HepG2 (cell line): ENCODE measurements around the gene MXRA8. TPM values are rescaled to one million over a fixed set of nuclear protein-coding genes. Genes with fewer than 3 reads are reported as not detected.

Source experiments
- BHLHE40 ChIP-seq: IDR thresholded peaks from 2 replicates; pipeline ENCODE4 v1.6.1; 2011; ENCODE audit warnings: low read length, improper control_type of control experiment
- BRCA1 ChIP-seq: sonication (generic); formaldehyde crosslinking; IDR thresholded peaks from 2 replicates; pipeline ENCODE4 v1.4.0; 2020; ENCODE audit warnings: missing genetic modification reagents
- CCAR2 ChIP-seq: fragments of 200-400 bp; formaldehyde crosslinking; optimal IDR thresholded peaks from 2 replicates; pipeline ENCODE3; 2018; ENCODE audit warnings: low read depth, mild to moderate bottlenecking, low read length, moderate library complexity
- CHCHD3 ChIP-seq: sonication (generic); formaldehyde crosslinking; IDR thresholded peaks from 2 replicates; pipeline ENCODE4 v1.8.0; 2022; ENCODE audit warnings: mild to moderate bottlenecking, missing genetic modification reagents, moderate library complexity
- DPF2 ChIP-seq: sonication (generic); formaldehyde crosslinking; IDR thresholded peaks from 2 replicates; pipeline ENCODE4 v1.4.0; 2020; ENCODE audit warnings: mild to moderate bottlenecking, low read depth, missing genetic modification reagents, borderline replicate concordance
- HDAC6 ChIP-seq: fragments of 200-600 bp; sonication (generic); IDR thresholded peaks from 2 replicates; pipeline ENCODE4 v1.7.0; 2017; ENCODE audit warnings: mild to moderate bottlenecking, antibody characterized with exemption, low read length, low read depth
- HOXA3 ChIP-seq: sonication (generic); formaldehyde crosslinking; IDR thresholded peaks from 2 replicates; pipeline ENCODE4 v1.5.0; 2020; ENCODE audit warnings: missing genetic modification reagents
- MEF2D ChIP-seq: sonication (generic); formaldehyde crosslinking; IDR thresholded peaks from 2 replicates; pipeline ENCODE4 v1.5.1; 2020; ENCODE audit warnings: mild to moderate bottlenecking, missing genetic modification reagents
- MYC ChIP-seq: sonication (generic); formaldehyde crosslinking; IDR thresholded peaks from 2 replicates; pipeline ENCODE4 v1.9.0; 2021; ENCODE audit warnings: missing genetic modification reagents, borderline replicate concordance
- NBN ChIP-seq: fragments of 450-650 bp; conservative IDR thresholded peaks from 2 replicates; pipeline ENCODE4 v1.6.1; 2017
- PHB2 ChIP-seq: fragments of 450-650 bp; IDR thresholded peaks from 2 replicates; pipeline ENCODE4 v1.6.1; 2018; ENCODE audit not compliant: partially characterized antibody
- SIN3A ChIP-seq: IDR thresholded peaks from 2 replicates; pipeline ENCODE4 v1.6.1; 2011; ENCODE audit warnings: low read depth, mild to moderate bottlenecking, control low read depth, low read length, borderline replicate concordance
- YEATS2 ChIP-seq: sonication (generic); formaldehyde crosslinking; IDR thresholded peaks from 2 replicates; pipeline ENCODE4 v1.4.0; 2020; ENCODE audit warnings: missing genetic modification reagents, borderline replicate concordance
- ZFP36 ChIP-seq: fragments of 150-350 bp; IDR thresholded peaks from 2 replicates; pipeline ENCODE4 v1.6.1; 2018; ENCODE audit warnings: borderline replicate concordance, low read length, low read depth; ENCODE audit not compliant: partially characterized antibody
- ZNF160 ChIP-seq: sonication (generic); formaldehyde crosslinking; IDR thresholded peaks from 2 replicates; pipeline ENCODE4 v1.8.0; 2022; ENCODE audit warnings: mild to moderate bottlenecking, inconsistent platforms, missing genetic modification reagents
- ZNF576 ChIP-seq: sonication (generic); formaldehyde crosslinking; IDR thresholded peaks from 2 replicates; pipeline ENCODE4 v1.4.0; 2020; ENCODE audit warnings: mild to moderate bottlenecking, missing genetic modification reagents
- ZSCAN25 ChIP-seq: sonication (generic); formaldehyde crosslinking; IDR thresholded peaks from 2 replicates; pipeline ENCODE4 v1.8.0; 2022; ENCODE audit warnings: mild to moderate bottlenecking, missing genetic modification reagents
- ZSCAN30 ChIP-seq: sonication (generic); formaldehyde crosslinking; IDR thresholded peaks from 2 replicates; pipeline ENCODE4 v1.5.0; 2020; ENCODE audit warnings: mild to moderate bottlenecking, missing genetic modification reagents
- ZSCAN5A ChIP-seq: sonication (generic); formaldehyde crosslinking; IDR thresholded peaks from 2 replicates; pipeline ENCODE4 v1.8.0; 2022; ENCODE audit warnings: mild to moderate bottlenecking, missing genetic modification reagents, borderline replicate concordance
- polyA plus RNA-seq, 8 experiments: library from polyadenylated mRNA; depleted of rRNA in 3 of 8; stranded (reverse) in 7 of 8; unstranded in 1 of 8; fragments of >200 nt; fragmentation: Illumina TruSeq in 4 of 8; extraction: Trizol in 4 of 8; gene quantifications; 2 replicates each; pipeline versions ENCODE4 v1.2.1 to v1.2.3, GENCODE V29; 2011 to 2016; ENCODE audit warnings: low read depth in 4 of 8, missing spikeins in 1 of 8, mixed read lengths in 1 of 8; ENCODE audit not compliant: insufficient read depth in 1 of 8
- total RNA-seq, 5 experiments: library from RNA; depleted of rRNA; stranded (reverse); fragments of >200 nt; fragmentation: Illumina TruSeq; extraction: Trizol; gene quantifications; 2 replicates each; pipeline ENCODE4 v1.2.3, GENCODE V29; 2016; ENCODE audit warnings: low read depth in 1 of 5
- TF ChIP-seq, protein P1 (sequence below): sonication (generic); formaldehyde crosslinking; IDR thresholded peaks from 2 replicates; pipeline ENCODE4 v1.5.1; 2020; ENCODE audit warnings: mild to moderate bottlenecking, missing genetic modification reagents
- TF ChIP-seq, protein P2 (sequence below): sonication (generic); formaldehyde crosslinking; IDR thresholded peaks from 2 replicates; pipeline ENCODE4 v1.5.0; 2020; ENCODE audit warnings: missing genetic modification reagents, mild to moderate bottlenecking, borderline replicate concordance
- TF ChIP-seq, protein P3 (sequence below): sonication (generic); formaldehyde crosslinking; IDR thresholded peaks from 2 replicates; pipeline ENCODE4 v1.4.0; 2020; ENCODE audit warnings: missing genetic modification reagents

Gene MXRA8
- total and polyA plus RNA-seq, 2 of the 13 experiments (the other 11 are each of a cell fraction or from before 2014, with no cell fraction given), result 19.8 to 44.8 TPM

- no peak for TF ChIP-seq ZSCAN5A (CRISPR knock-in tag)
- TF ChIP-seq ZNF576 (CRISPR knock-in tag), result no peak
- TF ChIP-seq ZSCAN25, result no peak
- no peak for TF ChIP-seq ZFP36
- peak; percentile 26; the same call in 1 of the 2 replicates for TF ChIP-seq MYC (CRISPR knock-in tag)
- TF ChIP-seq, protein P1, sequence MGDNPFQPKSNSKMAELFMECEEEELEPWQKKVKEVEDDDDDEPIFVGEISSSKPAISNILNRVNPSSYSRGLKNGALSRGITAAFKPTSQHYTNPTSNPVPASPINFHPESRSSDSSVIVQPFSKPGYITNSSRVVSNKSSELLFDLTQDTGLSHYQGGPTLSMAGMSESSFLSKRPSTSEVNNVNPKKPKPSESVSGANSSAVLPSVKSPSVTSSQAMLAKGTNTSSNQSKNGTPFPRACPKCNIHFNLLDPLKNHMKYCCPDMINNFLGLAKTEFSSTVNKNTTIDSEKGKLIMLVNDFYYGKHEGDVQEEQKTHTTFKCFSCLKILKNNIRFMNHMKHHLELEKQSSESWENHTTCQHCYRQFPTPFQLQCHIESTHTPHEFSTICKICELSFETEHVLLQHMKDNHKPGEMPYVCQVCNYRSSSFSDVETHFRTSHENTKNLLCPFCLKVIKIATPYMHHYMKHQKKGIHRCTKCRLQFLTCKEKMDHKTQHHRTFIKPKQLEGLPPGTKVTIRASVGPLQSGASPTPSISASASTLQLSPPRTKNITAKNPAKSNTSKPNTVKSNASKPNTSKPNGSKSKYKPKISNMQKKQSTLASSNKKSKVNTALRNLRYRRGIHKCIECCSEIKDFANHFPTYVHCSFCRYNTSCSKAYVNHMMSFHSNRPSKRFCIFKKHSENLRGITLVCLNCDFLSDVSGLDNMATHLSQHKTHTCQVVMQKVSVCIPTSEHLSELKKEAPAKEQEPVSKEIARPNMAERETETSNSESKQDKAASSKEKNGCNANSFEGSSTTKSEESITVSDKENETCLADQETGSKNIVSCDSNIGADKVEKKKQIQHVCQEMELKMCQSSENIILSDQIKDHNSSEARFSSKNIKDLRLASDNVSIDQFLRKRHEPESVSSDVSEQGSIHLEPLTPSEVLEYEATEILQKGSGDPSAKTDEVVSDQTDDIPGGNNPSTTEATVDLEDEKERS (CRISPR knock-in tag), result peak; percentile 58; the same call in 1 of the 2 replicates
- no peak for TF ChIP-seq CCAR2
- TF ChIP-seq HOXA3, result peak; percentile 32; the same call in 1 of the 2 replicates
- no peak for TF ChIP-seq PHB2
- TF ChIP-seq BHLHE40, result no peak
- no peak for TF ChIP-seq ZNF160 (CRISPR knock-in tag)
- no peak for TF ChIP-seq BRCA1 (CRISPR knock-in tag)
- TF ChIP-seq NBN, result no peak
- no peak for TF ChIP-seq YEATS2 (CRISPR knock-in tag)
- TF ChIP-seq ZSCAN30 (CRISPR knock-in tag), result no peak
- no peak for TF ChIP-seq HDAC6
- TF ChIP-seq, protein P2, sequence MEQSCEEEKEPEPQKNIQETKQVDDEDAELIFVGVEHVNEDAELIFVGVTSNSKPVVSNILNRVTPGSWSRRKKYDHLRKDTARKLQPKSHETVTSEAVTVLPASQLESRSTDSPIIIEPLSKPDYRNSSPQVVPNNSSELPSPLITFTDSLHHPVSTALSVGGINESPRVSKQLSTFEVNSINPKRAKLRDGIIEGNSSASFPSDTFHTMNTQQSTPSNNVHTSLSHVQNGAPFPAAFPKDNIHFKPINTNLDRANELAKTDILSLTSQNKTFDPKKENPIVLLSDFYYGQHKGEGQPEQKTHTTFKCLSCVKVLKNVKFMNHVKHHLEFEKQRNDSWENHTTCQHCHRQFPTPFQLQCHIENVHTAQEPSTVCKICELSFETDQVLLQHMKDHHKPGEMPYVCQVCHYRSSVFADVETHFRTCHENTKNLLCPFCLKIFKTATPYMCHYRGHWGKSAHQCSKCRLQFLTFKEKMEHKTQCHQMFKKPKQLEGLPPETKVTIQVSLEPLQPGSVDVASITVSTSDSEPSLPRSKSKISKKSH, result no peak
- TF ChIP-seq, protein P3, sequence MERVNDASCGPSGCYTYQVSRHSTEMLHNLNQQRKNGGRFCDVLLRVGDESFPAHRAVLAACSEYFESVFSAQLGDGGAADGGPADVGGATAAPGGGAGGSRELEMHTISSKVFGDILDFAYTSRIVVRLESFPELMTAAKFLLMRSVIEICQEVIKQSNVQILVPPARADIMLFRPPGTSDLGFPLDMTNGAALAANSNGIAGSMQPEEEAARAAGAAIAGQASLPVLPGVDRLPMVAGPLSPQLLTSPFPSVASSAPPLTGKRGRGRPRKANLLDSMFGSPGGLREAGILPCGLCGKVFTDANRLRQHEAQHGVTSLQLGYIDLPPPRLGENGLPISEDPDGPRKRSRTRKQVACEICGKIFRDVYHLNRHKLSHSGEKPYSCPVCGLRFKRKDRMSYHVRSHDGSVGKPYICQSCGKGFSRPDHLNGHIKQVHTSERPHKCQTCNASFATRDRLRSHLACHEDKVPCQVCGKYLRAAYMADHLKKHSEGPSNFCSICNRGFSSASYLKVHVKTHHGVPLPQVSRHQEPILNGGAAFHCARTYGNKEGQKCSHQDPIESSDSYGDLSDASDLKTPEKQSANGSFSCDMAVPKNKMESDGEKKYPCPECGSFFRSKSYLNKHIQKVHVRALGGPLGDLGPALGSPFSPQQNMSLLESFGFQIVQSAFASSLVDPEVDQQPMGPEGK, result no peak
- TF ChIP-seq CHCHD3 (CRISPR knock-in tag), result no peak
- no peak for TF ChIP-seq MEF2D
- no peak for TF ChIP-seq DPF2 (CRISPR knock-in tag)
- no peak for TF ChIP-seq SIN3A
Measured at GRCh38 chr1:1397839-1398523, 39.6 kb upstream of the MXRA8 start (continued).
